Measurements from ENCODE around the gene WDR70.

The WDR70 gene

GRCh38 chr5:37494756-37495155, 115.6 kb downstream of the WDR70 start:
- TF ChIP-seq CTCF (conservative IDR thresholded peaks at IDR 0.05; ENCODE audit: low read depth, low read length): no peak
- no peak for DNase-seq (ENCODE audit: low read depth)
- no peak overlapping the region for H3K4me3 ChIP-seq (ENCODE audit: low read depth, low read length)

- peak; percentile 49 for TF ChIP-seq CTCF (conservative IDR thresholded peaks at IDR 0.05; ENCODE audit: low read depth, low read length)
- no peak overlapping the region for H3K4me3 ChIP-seq (ENCODE audit: low read depth, low read length)
- peak; percentile 52 for DNase-seq (ENCODE audit: low read depth)
Measured at GRCh38 chr5:37495210-37495609, 116.1 kb downstream of the WDR70 start.

GRCh38 chr5:37495668-37496347, 116.7 kb downstream of the WDR70 start:
- TF ChIP-seq CTCF (conservative IDR thresholded peaks at IDR 0.05; ENCODE audit: low read depth, low read length): no peak
- H3K4me3 ChIP-seq (ENCODE audit: low read depth, low read length): no peak overlapping the region
- DNase-seq (ENCODE audit: low read depth): peak; percentile 60

GRCh38 chr5:37496902-37497445, 117.9 kb downstream of the WDR70 start:
- no peak overlapping the region for H3K4me3 ChIP-seq (ENCODE audit: low read depth, low read length)
- no peak for DNase-seq (ENCODE audit: low read depth)
- TF ChIP-seq CTCF (conservative IDR thresholded peaks at IDR 0.05; ENCODE audit: low read depth, low read length): no peak

GRCh38 chr5:37501152-37501551, 122.0 kb downstream of the WDR70 start:
- TF ChIP-seq CTCF (conservative IDR thresholded peaks at IDR 0.05; ENCODE audit: low read depth, low read length): no peak
- no peak overlapping the region for H3K4me3 ChIP-seq (ENCODE audit: low read depth, low read length)
- DNase-seq (ENCODE audit: low read depth): peak; percentile 36

GRCh38 chr5:37506241-37506640, 127.1 kb downstream of the WDR70 start:
- no peak for DNase-seq (ENCODE audit: low read depth)
- TF ChIP-seq CTCF (conservative IDR thresholded peaks at IDR 0.05; ENCODE audit: low read depth, low read length): no peak

GRCh38 chr5:37506722-37507121, 127.6 kb downstream of the WDR70 start:
- H3K4me3 ChIP-seq (ENCODE audit: low read depth, low read length): no peak overlapping the region
- TF ChIP-seq CTCF (conservative IDR thresholded peaks at IDR 0.05; ENCODE audit: low read depth, low read length): no peak
- DNase-seq (ENCODE audit: low read depth): no peak

More at GRCh38 chr5:37506241-37506640, 127.1 kb downstream of the WDR70 start:
- no peak overlapping the region for H3K4me3 ChIP-seq (ENCODE audit: low read depth, low read length)
